GM13977 (cell line): ENCODE results near the gene PLD4.

ENCODE experiments used
- DNase-seq: peaks from one replicate; pipeline ENCODE4 v3.0.0; 2012; ENCODE audit warnings: low spot score
- CTCF ChIP-seq: IDR thresholded peaks from 2 replicates; pipeline ENCODE4 v1.5.1; 2012; ENCODE audit warnings: mild to moderate bottlenecking, control low read depth; ENCODE audit not compliant: insufficient read depth; ENCODE audit errors: extremely low read depth, missing control alignments
- in situ Hi-C: fragments of 300-500 bp; cut with MboI; formaldehyde crosslinking; loops from one replicate; pipeline ENCODE4 v1.12.0; 2022; ENCODE audit warnings: low sequenced_read_pairs, low pct_unique_long_range_greater_than_20kb, mixed read lengths, inconsistent platforms; ENCODE audit not compliant: unreplicated experiment

The PLD4 gene

GRCh38 chr14:104971447-104972240 lies 47.0 kb downstream of the PLD4 start:
- in situ Hi-C loops = no loop called here
- no peak for TF ChIP-seq CTCF

DNA sequence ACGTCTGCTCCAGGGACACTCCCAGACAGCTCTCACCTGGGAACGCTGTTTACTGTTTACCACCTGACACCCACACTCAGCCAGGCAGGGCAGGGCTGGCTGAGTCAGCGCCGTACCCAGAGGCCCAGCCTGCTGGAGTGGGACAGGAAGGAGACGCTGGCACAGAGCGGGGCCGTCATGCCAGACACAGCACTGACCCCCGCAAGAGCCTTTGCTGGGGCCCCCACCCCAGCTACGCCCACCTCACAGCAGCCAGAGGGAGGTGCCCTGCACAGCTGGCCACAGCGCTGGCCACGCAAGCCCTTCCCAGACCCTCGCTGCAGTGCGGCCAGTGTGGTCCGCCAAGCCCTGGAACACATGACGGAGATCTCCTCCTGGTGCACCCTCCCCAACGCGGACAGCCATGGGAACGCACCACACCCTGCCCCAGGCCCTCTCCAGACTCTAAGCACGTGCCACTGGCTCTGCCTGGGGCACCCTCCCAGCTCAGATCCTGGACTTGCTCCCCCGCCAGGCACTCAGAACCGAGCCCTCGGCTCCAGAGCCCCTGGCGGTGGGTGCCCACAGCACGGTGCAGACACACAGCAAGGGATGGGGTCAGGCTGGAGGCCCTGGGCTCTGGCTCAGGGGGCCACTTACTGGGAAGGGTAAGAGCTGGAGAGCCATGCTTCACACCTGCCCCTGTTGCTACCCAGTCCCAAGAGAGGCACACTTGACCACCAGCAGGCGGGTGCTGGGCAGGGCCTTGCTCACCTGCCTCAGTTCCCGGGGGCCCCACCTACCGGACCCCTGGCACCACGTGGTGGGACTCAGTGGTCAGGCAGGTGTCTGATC lies 47.8 kb downstream of the PLD4 start:
- in situ Hi-C loops = no loop called here
- DNase-seq = no peak
- TF ChIP-seq CTCF = no peak

More at GRCh38 chr14:104971447-104972240, 47.0 kb downstream of the PLD4 start:
- no peak for DNase-seq

DNA sequence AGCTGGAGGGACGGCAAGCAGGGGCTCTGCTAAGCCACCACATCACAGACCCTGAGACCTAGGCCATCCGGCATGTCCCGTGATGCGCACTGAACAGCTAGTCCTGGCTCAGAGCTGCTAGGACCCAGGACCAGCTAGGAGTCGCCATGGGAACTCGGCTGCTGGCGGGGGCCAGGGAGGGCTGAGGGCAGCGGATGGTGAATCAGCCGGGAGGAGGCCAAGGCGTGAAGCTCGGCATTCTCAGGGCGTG lies 48.4 kb downstream of the PLD4 start:
- DNase-seq = no peak
- TF ChIP-seq CTCF = no peak
- in situ Hi-C loops = no loop called here

- no peak for DNase-seq
- no peak for TF ChIP-seq CTCF
- in situ Hi-C loops = no loop called here
These were observed 48.9 kb downstream of the PLD4 start for GRCh38 chr14:104973385-104974145.

- TF ChIP-seq CTCF = no peak
These were observed 49.5 kb downstream of the PLD4 start for GRCh38 chr14:104974146-104974541.

DNA sequence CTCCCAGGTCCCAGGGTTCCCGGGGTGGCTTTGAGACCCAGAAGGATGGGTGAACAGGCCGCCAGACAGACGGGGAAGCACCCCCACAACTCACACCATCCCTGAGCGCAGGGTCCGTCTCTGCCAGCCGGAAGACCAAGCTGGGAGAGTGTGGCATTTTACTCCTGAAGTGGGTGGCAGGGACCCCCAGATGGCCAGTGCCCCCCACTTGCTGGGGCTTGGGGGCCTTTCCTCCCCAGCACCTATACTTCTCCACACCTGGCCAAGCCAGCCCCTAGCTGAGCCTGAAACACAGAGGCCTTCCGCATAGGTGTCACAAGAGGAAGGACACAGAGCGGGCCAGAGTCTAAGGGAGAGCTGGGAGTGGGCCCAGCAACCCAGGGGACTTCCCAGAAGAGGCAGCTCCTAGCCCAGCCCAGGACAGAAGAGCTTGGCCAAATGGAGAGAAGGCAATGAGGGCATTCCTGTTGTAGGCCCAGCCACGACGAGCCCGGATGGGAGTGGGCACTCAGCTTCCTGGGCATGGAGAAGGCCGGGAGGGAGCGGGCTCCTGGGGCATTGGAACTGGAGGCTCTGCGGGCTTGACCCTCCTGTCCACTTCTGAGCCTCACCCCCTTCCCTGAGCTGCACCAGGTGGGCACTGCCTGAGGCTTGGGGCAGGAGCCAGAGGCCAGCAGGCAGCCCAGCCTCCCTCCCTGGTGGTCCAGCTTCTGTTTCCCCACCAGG lies 50.1 kb downstream of the PLD4 start:
- DNase-seq = no peak
- TF ChIP-seq CTCF = no peak
- in situ Hi-C loops = no loop called here

More at GRCh38 chr14:104974146-104974541, 49.5 kb downstream of the PLD4 start:
- no peak for DNase-seq
- in situ Hi-C loops = no loop called here
